ENCODE data around the gene SBF1. TPM values are rescaled to one million over a fixed set of nuclear protein-coding genes. Genes with fewer than 3 reads are reported as not detected.

SBF1 gene
- total and polyA plus RNA-seq, 2 donors (not counting 1 experiment from before 2014, with no cell fraction given) = 110 to 254 TPM

- H3K9ac ChIP-seq (ENCODE audit: low read length) = no peak overlapping the region
- ATAC-seq (ENCODE audit: low read depth) = no peak
- H3K4me1 Mint-ChIP-seq = no peaks in the 10 kb centered on the region
- no peak overlapping the region for H3K4me3 Mint-ChIP-seq
- WGBS (ENCODE audit: insufficient coverage) = 96% methylated on average over 21 of the region's 21 CpGs
- H3K4me3 ChIP-seq (ENCODE audit: control extremely low read depth in 1 of 5, extremely low read depth in 1 of 5, insufficient read depth in 1 of 5, low read depth in 2 of 5, low read length in 4 of 5) = no peak overlapping the region
- H3K4me2 ChIP-seq (replicated peaks; ENCODE audit: low read depth, low read length, poor library complexity, severe bottlenecking) = no peak overlapping the region
- H3K36me3 ChIP-seq (replicated peaks in 1 of 2; ENCODE audit: control extremely low read depth in 1 of 2, control insufficient read depth in 1 of 2, extremely low read depth in 1 of 2, insufficient read depth in 2 of 2, low read length in 1 of 2) = peaks cover 3 to 67% of the 10 kb centered on the region in 2 experiments
- peak; percentile 5 for DNase-seq
- no peak overlapping the region for H2AFZ ChIP-seq (ENCODE audit: insufficient read depth, low read depth, low read length, poor library complexity, severe bottlenecking)
- ChIA-PET POLR2A (interaction anchor here (0.6 to 0.7 kb wide), 2 partner anchors 39 to 43 kb away, joined by 3 to 5 read pairs; no protein-coding TSS in a partner anchor), CTCF (no interaction called here)
- H3K27me3 Mint-ChIP-seq = no peaks in the 10 kb centered on the region
- no peak overlapping the region for H3K27ac ChIP-seq (ENCODE audit: low read length in 2 of 2)
- H3K79me2 ChIP-seq (ENCODE audit: control insufficient read depth, insufficient read depth, low read length) = peaks cover 4% of the 10 kb centered on the region
- TF ChIP-seq EZH2 (IDR thresholded peaks at IDR 0.05; ENCODE audit: borderline replicate concordance, insufficient read depth, low read depth, low read length, poor library complexity, severe bottlenecking) (no peak), CTCF (IDR thresholded peaks at IDR 0.05) (no peak)
- no peaks in the 10 kb centered on the region for H3K9me3 Mint-ChIP-seq (ENCODE audit: insufficient read depth)
- no peaks in the 10 kb centered on the region for H4K20me1 ChIP-seq (ENCODE audit: control insufficient read depth, insufficient read depth, low read length, poor library complexity, severe bottlenecking)
- no peak overlapping the region for H3K27ac Mint-ChIP-seq
- no peaks in the 10 kb centered on the region for H3K27me3 ChIP-seq (replicated peaks in 1 of 4; ENCODE audit: control extremely low read depth in 1 of 4, control insufficient read depth in 3 of 4, insufficient read depth in 4 of 4, low read length in 3 of 4)
- intact Hi-C loops (cut with micrococcal nuclease) = no loop called here
- no peaks in the 10 kb centered on the region for H3K9me3 ChIP-seq (ENCODE audit: control extremely low read depth in 1 of 3, control insufficient read depth in 2 of 3, insufficient read depth in 1 of 3, low read length in 2 of 3)
- no peaks in the 10 kb centered on the region for H3K4me1 ChIP-seq (ENCODE audit: control insufficient read depth in 2 of 2, insufficient read depth in 2 of 2, low read length in 2 of 2)
Measured at GRCh38 chr22:50422961-50423815, 51.6 kb downstream of the SBF1 start.

GRCh38 chr22:50422046-50422445 is 52.8 kb downstream of the SBF1 start:
- intact Hi-C loops (cut with micrococcal nuclease) = no loop called here
- ChIA-PET CTCF (no interaction called here), POLR2A (interaction anchor here (0.6 kb wide), 2 partner anchors 48 to 235 kb away, joined by 8 to 9 read pairs; no protein-coding TSS in a partner anchor)
- Histone ChIP-seq H3K27me3 (replicated peaks in 1 of 4; ENCODE audit: control extremely low read depth in 1 of 4, control insufficient read depth in 3 of 4, insufficient read depth in 4 of 4, low read length in 3 of 4) (no peaks in the 10 kb centered on the region), H3K27ac (ENCODE audit: low read length in 2 of 2) (no peak overlapping the region), H2AFZ (ENCODE audit: insufficient read depth, low read depth, low read length, poor library complexity, severe bottlenecking) (no peak overlapping the region), H3K4me3 (ENCODE audit: control extremely low read depth in 1 of 5, extremely low read depth in 1 of 5, insufficient read depth in 1 of 5, low read depth in 2 of 5, low read length in 4 of 5) (no peak overlapping the region), H4K20me1 (ENCODE audit: control insufficient read depth, insufficient read depth, low read length, poor library complexity, severe bottlenecking) (no peaks in the 10 kb centered on the region), H3K79me2 (ENCODE audit: control insufficient read depth, insufficient read depth, low read length) (peaks cover 4% of the 10 kb centered on the region), H3K9ac (ENCODE audit: low read length) (no peak overlapping the region), H3K9me3 (ENCODE audit: control extremely low read depth in 1 of 3, control insufficient read depth in 2 of 3, insufficient read depth in 1 of 3, low read length in 2 of 3) (no peaks in the 10 kb centered on the region), H3K4me2 (replicated peaks; ENCODE audit: low read depth, low read length, poor library complexity, severe bottlenecking) (no peak overlapping the region), H3K36me3 (replicated peaks in 1 of 2; ENCODE audit: control extremely low read depth in 1 of 2, control insufficient read depth in 1 of 2, extremely low read depth in 1 of 2, insufficient read depth in 2 of 2, low read length in 1 of 2) (peaks cover 1 to 72% of the 10 kb centered on the region in 2 experiments), H3K4me1 (ENCODE audit: control insufficient read depth in 2 of 2, insufficient read depth in 2 of 2, low read length in 2 of 2) (no peaks in the 10 kb centered on the region)
- Mint-ChIP-seq H3K27me3 (no peaks in the 10 kb centered on the region), H3K4me3 (no peak overlapping the region), H3K27ac (no peak overlapping the region), H3K9me3 (ENCODE audit: insufficient read depth) (no peaks in the 10 kb centered on the region), H3K4me1 (no peaks in the 10 kb centered on the region)
- WGBS (ENCODE audit: insufficient coverage) = over 99% methylated on average over 8 of the region's 14 CpGs
- ATAC-seq (ENCODE audit: low read depth) (no peak), DNase-seq (no peak)
- TF ChIP-seq EZH2 (IDR thresholded peaks at IDR 0.05; ENCODE audit: borderline replicate concordance, insufficient read depth, low read depth, low read length, poor library complexity, severe bottlenecking) (no peak), CTCF (IDR thresholded peaks at IDR 0.05) (no peak)

Measured in B cell (primary cell).